SK-N-SH (cell line): ENCODE results near the gene FAM90A1.
"Not testable (repeated sequence)": the region's sequence is repeated elsewhere in the genome, so short reads cannot be mapped to it uniquely, and the experiment has no call there.

ENCODE experiments used
- MXI1 ChIP-seq: IDR thresholded peaks from 2 replicates; pipeline ENCODE4 v1.6.1; 2012; ENCODE audit warnings: mild to moderate bottlenecking, low read depth, low read length, improper control_type of control experiment
- RAD21 ChIP-seq: IDR thresholded peaks from 2 replicates; pipeline ENCODE4 v1.6.1; 2012; ENCODE audit warnings: mild to moderate bottlenecking, low read length
- TF ChIP-seq, protein P1 (sequence below): fragments of 200-600 bp; sonication (generic); IDR thresholded peaks from 2 replicates; pipeline ENCODE4 v1.6.1; 2017; ENCODE audit warnings: antibody characterized with exemption, mild to moderate bottlenecking, moderate library complexity

DNA sequence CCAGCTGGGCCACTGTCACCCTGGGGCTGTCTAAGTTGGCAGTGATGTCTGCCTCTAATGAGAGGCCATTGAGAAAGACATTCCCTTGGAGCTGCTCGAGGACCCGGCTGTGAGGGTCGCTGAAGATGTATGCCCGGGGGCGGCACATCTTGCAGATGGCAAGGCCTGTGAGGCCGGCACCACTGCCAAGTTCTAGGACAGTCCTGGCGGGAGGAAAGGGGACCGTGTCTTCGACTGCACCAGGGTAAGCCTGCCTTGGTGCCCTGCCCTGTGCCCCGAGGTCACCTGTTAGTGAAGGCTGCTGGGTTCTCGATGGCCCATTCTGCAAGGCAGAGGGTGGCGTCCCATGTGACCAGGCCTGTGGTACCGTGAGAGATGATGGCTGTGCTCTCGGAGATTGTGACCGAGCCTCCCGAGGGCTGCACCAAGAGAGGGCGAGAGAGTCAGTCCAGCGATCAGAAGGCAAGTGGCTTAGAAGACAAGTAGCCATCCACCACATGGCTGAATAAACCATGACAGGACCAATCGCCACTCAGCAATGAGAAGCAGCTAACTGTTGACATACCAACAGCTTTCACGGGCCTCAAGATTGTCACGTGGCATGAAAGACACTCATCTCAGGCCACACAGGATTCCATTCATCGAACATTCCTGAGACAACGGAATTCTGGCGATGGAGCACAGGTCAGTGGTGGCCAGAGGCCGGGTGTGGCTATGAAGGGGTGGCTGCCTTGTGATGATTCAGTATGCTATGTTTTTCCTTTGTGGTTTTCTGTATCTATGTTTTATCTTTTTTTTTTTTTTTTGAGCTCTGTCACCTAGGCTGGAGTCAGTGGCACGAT is 8.1 kb upstream of the FAM90A1 start:
- TF ChIP-seq MXI1, RAD21: not testable (repeated sequence)
- TF ChIP-seq, protein P1, sequence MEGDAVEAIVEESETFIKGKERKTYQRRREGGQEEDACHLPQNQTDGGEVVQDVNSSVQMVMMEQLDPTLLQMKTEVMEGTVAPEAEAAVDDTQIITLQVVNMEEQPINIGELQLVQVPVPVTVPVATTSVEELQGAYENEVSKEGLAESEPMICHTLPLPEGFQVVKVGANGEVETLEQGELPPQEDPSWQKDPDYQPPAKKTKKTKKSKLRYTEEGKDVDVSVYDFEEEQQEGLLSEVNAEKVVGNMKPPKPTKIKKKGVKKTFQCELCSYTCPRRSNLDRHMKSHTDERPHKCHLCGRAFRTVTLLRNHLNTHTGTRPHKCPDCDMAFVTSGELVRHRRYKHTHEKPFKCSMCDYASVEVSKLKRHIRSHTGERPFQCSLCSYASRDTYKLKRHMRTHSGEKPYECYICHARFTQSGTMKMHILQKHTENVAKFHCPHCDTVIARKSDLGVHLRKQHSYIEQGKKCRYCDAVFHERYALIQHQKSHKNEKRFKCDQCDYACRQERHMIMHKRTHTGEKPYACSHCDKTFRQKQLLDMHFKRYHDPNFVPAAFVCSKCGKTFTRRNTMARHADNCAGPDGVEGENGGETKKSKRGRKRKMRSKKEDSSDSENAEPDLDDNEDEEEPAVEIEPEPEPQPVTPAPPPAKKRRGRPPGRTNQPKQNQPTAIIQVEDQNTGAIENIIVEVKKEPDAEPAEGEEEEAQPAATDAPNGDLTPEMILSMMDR: not testable (repeated sequence)
